ENCODE measurements around the gene SOHLH1.

- TF ChIP-seq CTCF (IDR thresholded peaks at IDR 0.05 in 2 of 3, conservative IDR thresholded peaks at IDR 0.05 in 1 of 3; ENCODE audit: control insufficient read depth in 2 of 3, extremely low read depth in 1 of 3, insufficient read depth in 1 of 3, low read depth in 3 of 3, low read length in 3 of 3), result no peak
- no peak for TF ChIP-seq EZH2 (IDR thresholded peaks at IDR 0.05; ENCODE audit: borderline replicate concordance, control insufficient read depth, low read depth, low read length)
- no peak for TF ChIP-seq NKRF (conservative IDR thresholded peaks at IDR 0.05)
- no peak for TF ChIP-seq YY1 (IDR thresholded peaks at IDR 0.05; ENCODE audit: low read depth, low read length)
- no peak for TF ChIP-seq CHD4 (IDR thresholded peaks at IDR 0.05)
- no peak for TF ChIP-seq SIN3A (IDR thresholded peaks at IDR 0.05; ENCODE audit: low read depth, low read length)
- no peak for TF ChIP-seq CBX5 (IDR thresholded peaks at IDR 0.05; ENCODE audit: low read depth)
Measured at GRCh38 chr9:135748676-135749075, 49.4 kb upstream of the SOHLH1 start.

Measured in GM12878 (cell line).